ENCODE data around the gene SORCS2.

DNA sequence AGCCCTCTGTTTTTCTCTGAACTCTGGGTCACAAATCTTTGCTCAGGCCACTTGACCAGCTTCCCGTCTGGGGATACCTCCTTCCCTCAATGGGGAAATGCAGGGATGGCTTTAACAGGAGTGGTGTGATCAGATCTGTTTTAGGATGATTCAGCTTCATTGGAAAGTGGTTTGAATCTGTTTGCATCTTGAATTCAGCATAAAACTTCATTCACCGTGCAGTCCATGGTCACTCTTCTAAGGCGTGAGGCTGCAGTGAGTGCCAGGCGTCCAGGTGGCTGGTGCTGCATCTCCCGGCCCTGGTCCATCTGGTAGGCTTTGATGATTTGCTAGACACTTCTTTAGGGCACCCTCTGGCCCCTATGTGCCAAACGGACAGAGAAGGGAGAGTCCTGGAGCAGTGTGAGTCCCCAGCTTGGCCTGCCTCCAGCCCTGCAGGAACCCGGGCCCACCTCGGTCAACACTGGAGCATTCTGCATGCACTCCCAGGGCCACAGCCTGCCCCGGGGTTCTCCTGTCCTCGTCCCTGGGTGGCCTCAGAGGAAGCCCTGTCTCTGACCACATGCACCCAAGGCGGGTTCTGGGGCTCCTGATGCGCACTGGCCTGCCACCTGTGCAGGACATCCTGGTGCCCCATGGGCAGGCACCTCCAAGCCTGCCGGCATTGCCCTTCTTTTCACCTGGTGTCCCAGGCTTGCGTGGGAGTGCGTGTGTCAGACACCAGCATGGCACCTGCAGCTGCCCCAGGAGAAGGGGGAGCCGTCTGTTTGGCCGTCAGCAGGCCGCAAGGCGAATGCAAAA lies 493.9 kb downstream of the SORCS2 start:
- no peak for TF ChIP-seq CTCF (IDR thresholded peaks at IDR 0.05; ENCODE audit: low read depth, low read length)
- no peak for TF ChIP-seq EZH2phosphoT487 (IDR thresholded peaks at IDR 0.05; ENCODE audit: low read depth)
